Neural cell (in vitro differentiated cells): ENCODE measurements around the gene WFIKKN2. TPM values are rescaled to one million over a fixed set of nuclear protein-coding genes. Genes with fewer than 3 reads are reported as not detected.

Experiments used
- H2AFZ ChIP-seq: fragments of 200-600, 300-800 bp; sonication (generic), shearing (Covaris generic); 2 replicates; pipeline ENCODE4 v1.6.0; 2014; ENCODE audit warnings: low read depth, mild to moderate bottlenecking, antibody characterized with exemption, low read length, moderate library complexity
- H3F3A ChIP-seq: fragments of 200-600 bp; shearing (Covaris generic); 2 replicates; pipeline ENCODE4 v1.6.1; 2016; ENCODE audit warnings: mild to moderate bottlenecking, moderate library complexity, mixed read lengths, antibody characterized with exemption, low read length; ENCODE audit not compliant: insufficient read depth, poor library complexity, severe bottlenecking
- H3K27ac ChIP-seq: fragments of 200-600, 300-800 bp; sonication (generic), shearing (Covaris generic); 2 replicates; pipeline ENCODE4 v1.5.1; 2014; ENCODE audit warnings: mild to moderate bottlenecking, low read length, moderate library complexity
- H3K27me3 ChIP-seq: fragments of 300-800, 200-600 bp; sonication (generic), shearing (Covaris generic); 2 replicates; pipeline ENCODE4 v1.6.0; 2014; ENCODE audit warnings: mild to moderate bottlenecking, low read depth, low read length, moderate library complexity; ENCODE audit not compliant: insufficient read depth
- H3K36me3 ChIP-seq: fragments of 300-800, 200-600 bp; sonication (generic), shearing (Covaris generic); 2 replicates; pipeline ENCODE4 v1.5.1; 2014; ENCODE audit warnings: mild to moderate bottlenecking, antibody characterized with exemption, low read length, moderate library complexity; ENCODE audit not compliant: insufficient read depth
- H3K4me2 ChIP-seq: fragments of 300-800, 200-600 bp; sonication (generic), shearing (Covaris generic); 2 replicates; pipeline ENCODE4 v1.6.0; 2014; ENCODE audit warnings: mild to moderate bottlenecking, low read length
- H3K4me3 ChIP-seq: fragments of 300-800, 200-600 bp; sonication (generic), shearing (Covaris generic); 2 replicates; pipeline ENCODE4 v1.5.1; 2014; ENCODE audit warnings: mild to moderate bottlenecking, low read length, moderate library complexity
- H3K79me2 ChIP-seq: fragments of 200-600 bp; shearing (Covaris generic); replicated peaks from 2 replicates; pipeline ENCODE4 v1.6.0; 2014; ENCODE audit warnings: mild to moderate bottlenecking, low read length, moderate library complexity; ENCODE audit not compliant: insufficient read depth
- H3K9ac ChIP-seq: fragments of 300-800, 200-600 bp; sonication (generic), shearing (Covaris generic); 2 replicates; pipeline ENCODE4 v1.6.1; 2016; ENCODE audit warnings: mild to moderate bottlenecking, low read length, mixed read lengths
- H3K9me2 ChIP-seq: fragments of 200-600 bp; shearing (Covaris generic); 2 replicates; pipeline ENCODE4 v1.6.1; 2016; ENCODE audit warnings: mild to moderate bottlenecking, low read length, mixed read lengths; ENCODE audit not compliant: insufficient read depth
- H3K9me3 ChIP-seq: fragments of 200-600, 300-800 bp; sonication (generic), shearing (Covaris generic); 2 replicates; pipeline ENCODE4 v1.6.1; 2016; ENCODE audit warnings: mild to moderate bottlenecking, mixed run types, low read length, moderate library complexity, mixed read lengths
- H4K20me1 ChIP-seq: fragments of 200-600 bp; shearing (Covaris generic); 2 replicates; pipeline ENCODE4 v1.6.1; 2016; ENCODE audit warnings: mild to moderate bottlenecking, mixed run types; ENCODE audit not compliant: insufficient read depth
- EP300 ChIP-seq: fragments of 450-650 bp; conservative IDR thresholded peaks from 2 replicates; pipeline ENCODE4 v1.6.1; 2014; ENCODE audit warnings: antibody characterized with exemption, mild to moderate bottlenecking, moderate library complexity; ENCODE audit not compliant: poor library complexity, severe bottlenecking
- EZH2 ChIP-seq: fragments of 200-600, 300-800 bp; shearing (Covaris generic), sonication (generic); IDR thresholded peaks from 2 replicates; pipeline ENCODE4 v1.6.1; 2014; ENCODE audit warnings: antibody characterized with exemption, low read length, borderline replicate concordance, mild to moderate bottlenecking; ENCODE audit not compliant: insufficient read depth, poor library complexity, severe bottlenecking
- MXI1 ChIP-seq: fragments of 450-650 bp; conservative IDR thresholded peaks from 2 replicates; pipeline ENCODE4 v1.6.1; 2014; ENCODE audit warnings: antibody characterized with exemption, mild to moderate bottlenecking; ENCODE audit not compliant: poor library complexity, severe bottlenecking
- POLR2AphosphoS5 ChIP-seq: IDR thresholded peaks from 2 replicates; pipeline ENCODE4 v1.6.1; 2012
- RAD21 ChIP-seq: fragments of 450-650 bp; conservative IDR thresholded peaks from 2 replicates; pipeline ENCODE4 v1.6.1; 2014; ENCODE audit warnings: antibody characterized with exemption, mild to moderate bottlenecking, moderate library complexity
- SMC3 ChIP-seq: fragments of 450-650 bp; conservative IDR thresholded peaks from 2 replicates; pipeline ENCODE4 v1.6.1; 2014; ENCODE audit warnings: antibody characterized with exemption, mild to moderate bottlenecking, moderate library complexity; ENCODE audit not compliant: poor library complexity
- TAF1 ChIP-seq: IDR thresholded peaks from 2 replicates; pipeline ENCODE4 v1.6.1; 2012; ENCODE audit warnings: low read depth
- polyA plus RNA-seq: library from polyadenylated mRNA; depleted of rRNA; stranded (reverse); fragments of >200 nt; gene quantifications from 2 replicates; pipeline ENCODE4 v1.2.3, GENCODE V29; 2014
- TF ChIP-seq, protein P1 (sequence below): IDR thresholded peaks from 2 replicates; pipeline ENCODE4 v1.6.1; 2012; ENCODE audit warnings: borderline replicate concordance
- TF ChIP-seq, protein P2 (sequence below): fragments of 450-650 bp; IDR thresholded peaks from 2 replicates; pipeline ENCODE4 v1.5.1; 2014; ENCODE audit warnings: antibody characterized with exemption, mild to moderate bottlenecking, moderate library complexity; ENCODE audit not compliant: poor library complexity, severe bottlenecking

WFIKKN2 gene
- polyA plus RNA-seq, 1 donor from 2014 or later: not detected

DNA sequence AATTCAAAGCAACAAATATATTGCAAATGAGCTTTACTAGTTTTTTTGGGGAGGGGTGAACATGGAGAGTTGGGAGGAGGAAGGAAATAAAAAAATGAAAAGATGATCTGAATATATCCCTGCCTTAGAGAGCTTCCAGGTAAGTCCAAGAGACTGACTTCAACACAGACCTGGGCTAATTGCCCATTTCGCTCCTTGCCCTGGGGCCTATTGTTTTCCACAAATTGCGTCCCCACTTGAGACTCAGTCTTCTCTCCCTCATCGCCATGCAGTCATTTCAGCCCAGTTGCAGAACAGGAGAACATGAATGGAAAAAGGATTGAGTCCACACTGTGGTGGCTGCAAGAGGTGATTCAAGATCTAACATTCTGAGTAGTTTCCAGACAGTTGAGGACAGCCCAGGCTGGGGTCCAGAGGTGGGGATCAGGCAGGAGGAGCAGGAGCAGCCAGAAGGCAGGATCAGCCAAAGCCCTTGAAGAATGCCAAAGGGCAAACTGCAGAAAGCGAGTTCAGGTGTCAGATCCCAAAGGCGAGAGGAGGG, 52.4 kb downstream of the WFIKKN2 start:
- H3K9me3 ChIP-seq: no peaks in the 10 kb centered on the region
- no peaks in the 10 kb centered on the region for H3K79me2 ChIP-seq
- no peaks in the 10 kb centered on the region for H3K36me3 ChIP-seq
- H3K9ac ChIP-seq: no peak overlapping the region
- no peaks in the 10 kb centered on the region for H3K9me2 ChIP-seq
- no peak overlapping the region for H2AFZ ChIP-seq
- H3F3A ChIP-seq: no peaks in the 10 kb centered on the region
- no peak overlapping the region for H3K27ac ChIP-seq
- no peak overlapping the region for H3K4me2 ChIP-seq
- no peaks in the 10 kb centered on the region for H3K27me3 ChIP-seq
- no peak for TF ChIP-seq POLR2AphosphoS5
- TF ChIP-seq, protein P1, sequence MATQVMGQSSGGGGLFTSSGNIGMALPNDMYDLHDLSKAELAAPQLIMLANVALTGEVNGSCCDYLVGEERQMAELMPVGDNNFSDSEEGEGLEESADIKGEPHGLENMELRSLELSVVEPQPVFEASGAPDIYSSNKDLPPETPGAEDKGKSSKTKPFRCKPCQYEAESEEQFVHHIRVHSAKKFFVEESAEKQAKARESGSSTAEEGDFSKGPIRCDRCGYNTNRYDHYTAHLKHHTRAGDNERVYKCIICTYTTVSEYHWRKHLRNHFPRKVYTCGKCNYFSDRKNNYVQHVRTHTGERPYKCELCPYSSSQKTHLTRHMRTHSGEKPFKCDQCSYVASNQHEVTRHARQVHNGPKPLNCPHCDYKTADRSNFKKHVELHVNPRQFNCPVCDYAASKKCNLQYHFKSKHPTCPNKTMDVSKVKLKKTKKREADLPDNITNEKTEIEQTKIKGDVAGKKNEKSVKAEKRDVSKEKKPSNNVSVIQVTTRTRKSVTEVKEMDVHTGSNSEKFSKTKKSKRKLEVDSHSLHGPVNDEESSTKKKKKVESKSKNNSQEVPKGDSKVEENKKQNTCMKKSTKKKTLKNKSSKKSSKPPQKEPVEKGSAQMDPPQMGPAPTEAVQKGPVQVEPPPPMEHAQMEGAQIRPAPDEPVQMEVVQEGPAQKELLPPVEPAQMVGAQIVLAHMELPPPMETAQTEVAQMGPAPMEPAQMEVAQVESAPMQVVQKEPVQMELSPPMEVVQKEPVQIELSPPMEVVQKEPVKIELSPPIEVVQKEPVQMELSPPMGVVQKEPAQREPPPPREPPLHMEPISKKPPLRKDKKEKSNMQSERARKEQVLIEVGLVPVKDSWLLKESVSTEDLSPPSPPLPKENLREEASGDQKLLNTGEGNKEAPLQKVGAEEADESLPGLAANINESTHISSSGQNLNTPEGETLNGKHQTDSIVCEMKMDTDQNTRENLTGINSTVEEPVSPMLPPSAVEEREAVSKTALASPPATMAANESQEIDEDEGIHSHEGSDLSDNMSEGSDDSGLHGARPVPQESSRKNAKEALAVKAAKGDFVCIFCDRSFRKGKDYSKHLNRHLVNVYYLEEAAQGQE: no peak
- TF ChIP-seq SMC3: no peak
- no peak for TF ChIP-seq TAF1
- no peak for TF ChIP-seq EP300
- no peak for TF ChIP-seq MXI1
- no peak for TF ChIP-seq EZH2
- no peak for TF ChIP-seq RAD21
- TF ChIP-seq, protein P2, sequence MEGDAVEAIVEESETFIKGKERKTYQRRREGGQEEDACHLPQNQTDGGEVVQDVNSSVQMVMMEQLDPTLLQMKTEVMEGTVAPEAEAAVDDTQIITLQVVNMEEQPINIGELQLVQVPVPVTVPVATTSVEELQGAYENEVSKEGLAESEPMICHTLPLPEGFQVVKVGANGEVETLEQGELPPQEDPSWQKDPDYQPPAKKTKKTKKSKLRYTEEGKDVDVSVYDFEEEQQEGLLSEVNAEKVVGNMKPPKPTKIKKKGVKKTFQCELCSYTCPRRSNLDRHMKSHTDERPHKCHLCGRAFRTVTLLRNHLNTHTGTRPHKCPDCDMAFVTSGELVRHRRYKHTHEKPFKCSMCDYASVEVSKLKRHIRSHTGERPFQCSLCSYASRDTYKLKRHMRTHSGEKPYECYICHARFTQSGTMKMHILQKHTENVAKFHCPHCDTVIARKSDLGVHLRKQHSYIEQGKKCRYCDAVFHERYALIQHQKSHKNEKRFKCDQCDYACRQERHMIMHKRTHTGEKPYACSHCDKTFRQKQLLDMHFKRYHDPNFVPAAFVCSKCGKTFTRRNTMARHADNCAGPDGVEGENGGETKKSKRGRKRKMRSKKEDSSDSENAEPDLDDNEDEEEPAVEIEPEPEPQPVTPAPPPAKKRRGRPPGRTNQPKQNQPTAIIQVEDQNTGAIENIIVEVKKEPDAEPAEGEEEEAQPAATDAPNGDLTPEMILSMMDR: no peak
- H3K4me3 ChIP-seq: no peak overlapping the region
- H4K20me1 ChIP-seq: no peaks in the 10 kb centered on the region

DNA sequence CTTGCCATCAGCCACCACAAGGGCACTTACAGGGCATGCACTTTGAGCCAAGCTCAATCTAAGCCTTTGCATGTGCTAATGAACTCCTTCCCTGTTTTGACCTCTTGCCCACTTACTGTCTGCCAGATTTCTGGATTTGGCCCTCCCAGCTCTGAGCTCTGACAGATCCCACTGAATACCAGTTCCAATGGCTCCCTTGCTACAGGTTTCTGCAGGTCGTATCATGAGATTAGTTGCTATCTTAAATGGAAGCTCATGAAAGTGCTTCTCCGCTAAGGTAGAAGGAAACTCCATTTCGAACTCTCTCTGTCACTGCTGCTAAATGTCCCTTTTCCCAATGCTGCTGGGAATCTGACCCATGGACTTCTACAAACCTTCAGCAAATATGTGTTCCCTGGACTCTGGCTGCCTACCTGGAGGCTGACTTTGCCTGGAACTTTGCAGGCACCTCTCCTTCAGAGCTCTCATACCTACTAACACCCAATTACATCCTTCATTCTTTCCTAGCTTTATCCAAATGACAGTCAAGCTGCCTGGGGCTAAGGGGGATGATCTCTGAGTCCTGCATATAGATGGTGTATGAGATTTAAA, 54.2 kb downstream of the WFIKKN2 start:
- H3K4me3 ChIP-seq: no peak overlapping the region
- H3K4me2 ChIP-seq: no peak overlapping the region

More for the DNA sequence above, 54.2 kb downstream of the WFIKKN2 start:
- no peak overlapping the region for H2AFZ ChIP-seq
- H3K27ac ChIP-seq: no peak overlapping the region
- no peaks in the 10 kb centered on the region for H3K36me3 ChIP-seq
- no peaks in the 10 kb centered on the region for H3K79me2 ChIP-seq
- no peak for TF ChIP-seq EZH2
- no peak for TF ChIP-seq SMC3
- no peak for TF ChIP-seq MXI1
- no peak for TF ChIP-seq RAD21
- no peak for TF ChIP-seq TAF1
- TF ChIP-seq POLR2AphosphoS5: no peak
- no peak for TF ChIP-seq EP300
- TF ChIP-seq, protein P2: no peak
- TF ChIP-seq, protein P1: no peak
- H3K9ac ChIP-seq: no peak overlapping the region
- no peaks in the 10 kb centered on the region for H3K27me3 ChIP-seq
- H3K9me2 ChIP-seq: no peaks in the 10 kb centered on the region
- no peaks in the 10 kb centered on the region for H3F3A ChIP-seq
- no peaks in the 10 kb centered on the region for H3K9me3 ChIP-seq
- no peaks in the 10 kb centered on the region for H4K20me1 ChIP-seq
